ENCODE measurements around the gene TTLL5. TPM values are rescaled to one million over a fixed set of nuclear protein-coding genes. Genes with fewer than 3 reads are reported as not detected.

TTLL5 gene
- total RNA-seq, 2 experiments from 2014 or later: 19.8 to 26.4 TPM

DNA sequence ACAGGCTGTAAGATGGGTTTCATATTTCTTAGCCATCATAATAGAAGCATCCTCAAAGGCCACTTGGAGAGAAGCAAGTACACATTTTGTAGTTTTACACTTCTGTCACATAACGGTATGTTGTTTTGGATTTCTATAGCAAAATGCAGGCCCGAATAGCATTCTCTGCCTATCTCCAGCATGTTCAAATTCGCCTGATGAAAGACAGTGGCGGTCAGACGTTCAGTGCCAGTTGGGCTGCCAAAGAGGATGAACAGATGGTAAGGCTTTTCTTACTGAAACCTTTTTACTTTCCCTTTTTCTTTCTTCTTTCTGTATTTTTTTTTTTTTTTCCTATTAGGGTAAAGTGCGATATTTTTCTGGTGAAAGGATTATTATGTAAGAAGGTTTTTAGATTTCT is 110.5 kb downstream of the TTLL5 start:
- ATAC-seq (ENCODE audit: poor library complexity): no peak
- Mint-ChIP-seq H3K27ac (no peak overlapping the region), H3K27me3 (no peaks in the 10 kb centered on the region), H3K4me3 (no peak overlapping the region), H3K36me3 (ENCODE audit: low read depth) (peaks cover 33% of the 10 kb centered on the region), H3K9me3 (no peaks in the 10 kb centered on the region), H3K4me1 (ENCODE audit: low read depth) (no peaks in the 10 kb centered on the region)
- intact Hi-C loops (cut with DNase I, micrococcal nuclease): no loop called here
- Histone ChIP-seq H3K4me3 (ENCODE audit: low read length) (no peak overlapping the region), H3K9me3 (ENCODE audit: control insufficient read depth in 1 of 2, insufficient read depth in 1 of 2, low read length in 2 of 2) (no peaks in the 10 kb centered on the region), H3K36me3 (ENCODE audit: insufficient read depth, low read length) (peaks cover 10% of the 10 kb centered on the region), H3K4me1 (ENCODE audit: insufficient read depth, low read length) (no peaks in the 10 kb centered on the region), H3K27ac (ENCODE audit: low read depth in 1 of 2, low read length in 2 of 2) (no peak overlapping the region), H3K27me3 (ENCODE audit: control insufficient read depth in 1 of 2, insufficient read depth in 2 of 2, low read length in 2 of 2) (no peaks in the 10 kb centered on the region)
- ChIA-PET CTCF (no interaction called here), POLR2A (no interaction called here)
- no peak for TF ChIP-seq CTCF (IDR thresholded peaks at IDR 0.05)
- DNase-seq: no peak

DNA sequence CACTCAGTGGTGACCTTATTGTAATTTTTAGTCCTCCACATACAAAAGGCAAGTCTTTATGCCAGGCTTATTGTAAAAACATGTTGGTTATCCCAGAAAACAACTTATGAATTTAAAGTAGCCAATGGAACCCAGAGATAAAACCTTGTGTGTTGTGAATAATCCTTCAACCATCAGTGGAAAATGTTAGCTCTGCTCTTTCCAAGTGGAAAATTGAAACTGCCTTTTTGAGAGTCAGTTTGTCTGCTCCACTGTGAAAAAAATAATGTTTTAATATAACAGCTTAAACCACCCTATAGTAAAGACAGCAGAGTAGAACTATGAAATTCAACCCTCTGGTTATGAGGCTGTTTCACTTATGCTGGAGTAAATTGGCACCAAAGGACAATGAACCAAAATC is 112.0 kb downstream of the TTLL5 start:
- H3K36me3 Mint-ChIP-seq (ENCODE audit: low read depth): peaks cover 42% of the 10 kb centered on the region
- H3K27me3 Mint-ChIP-seq: no peaks in the 10 kb centered on the region
- no peaks in the 10 kb centered on the region for H3K9me3 ChIP-seq (ENCODE audit: control insufficient read depth in 1 of 2, insufficient read depth in 1 of 2, low read length in 2 of 2)
- ATAC-seq (ENCODE audit: poor library complexity): no peak
- TF ChIP-seq CTCF (IDR thresholded peaks at IDR 0.05): no peak
- no peaks in the 10 kb centered on the region for H3K27me3 ChIP-seq (ENCODE audit: control insufficient read depth in 1 of 2, insufficient read depth in 2 of 2, low read length in 2 of 2)
- no peak for DNase-seq
- peaks cover 15% of the 10 kb centered on the region for H3K36me3 ChIP-seq (ENCODE audit: insufficient read depth, low read length)
- H3K4me1 ChIP-seq (ENCODE audit: insufficient read depth, low read length): no peaks in the 10 kb centered on the region
- ChIA-PET CTCF (no interaction called here), POLR2A (no interaction called here)
- intact Hi-C loops (cut with DNase I, micrococcal nuclease): no loop called here
- H3K4me1 Mint-ChIP-seq (ENCODE audit: low read depth): no peaks in the 10 kb centered on the region
- no peak overlapping the region for H3K4me3 Mint-ChIP-seq
- no peak overlapping the region for H3K27ac Mint-ChIP-seq
- no peak overlapping the region for H3K4me3 ChIP-seq (ENCODE audit: low read length)
- H3K27ac ChIP-seq (ENCODE audit: low read depth in 1 of 2, low read length in 2 of 2): no peak overlapping the region
- H3K9me3 Mint-ChIP-seq: no peaks in the 10 kb centered on the region

DNA sequence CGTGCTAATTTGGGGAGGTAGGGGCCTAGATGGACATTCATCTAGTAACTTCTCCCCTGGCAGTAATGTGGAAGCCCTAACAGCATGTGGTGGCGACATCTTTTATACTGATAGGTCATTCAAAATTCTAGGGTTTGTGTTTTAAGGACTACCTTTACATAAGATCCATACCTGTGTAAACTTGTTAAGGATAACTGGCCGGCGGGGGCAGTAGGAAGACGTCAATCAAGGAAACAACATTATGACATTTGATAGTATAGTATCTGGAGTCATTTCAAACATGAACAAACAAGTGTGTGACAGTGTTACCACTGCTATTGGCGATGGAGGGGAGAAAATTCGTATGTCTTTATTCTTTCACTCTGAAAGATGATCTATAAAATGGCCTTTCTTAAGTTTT is 120.0 kb downstream of the TTLL5 start:
- CTCF ChIA-PET: no interaction called here
- no peak overlapping the region for H3K4me3 Mint-ChIP-seq
- TF ChIP-seq CTCF (IDR thresholded peaks at IDR 0.05): no peak
- H3K27me3 Mint-ChIP-seq: no peaks in the 10 kb centered on the region
- no peak overlapping the region for H3K27ac ChIP-seq (ENCODE audit: low read depth in 1 of 2, low read length in 2 of 2)
- DNase-seq: no peak
- POLR2A ChIA-PET: no interaction called here
- H3K4me1 ChIP-seq (ENCODE audit: insufficient read depth, low read length): no peaks in the 10 kb centered on the region
- H3K27ac Mint-ChIP-seq: no peak overlapping the region
- H3K36me3 ChIP-seq (ENCODE audit: insufficient read depth, low read length): peaks cover 29% of the 10 kb centered on the region
- ATAC-seq (ENCODE audit: poor library complexity): no peak
- H3K9me3 Mint-ChIP-seq: no peaks in the 10 kb centered on the region
- peaks cover 81% of the 10 kb centered on the region for H3K36me3 Mint-ChIP-seq (ENCODE audit: low read depth)
- H3K4me3 ChIP-seq (ENCODE audit: low read length): no peak overlapping the region
- intact Hi-C loops (cut with DNase I, micrococcal nuclease): no loop called here
- no peaks in the 10 kb centered on the region for H3K27me3 ChIP-seq (ENCODE audit: control insufficient read depth in 1 of 2, insufficient read depth in 2 of 2, low read length in 2 of 2)
- H3K9me3 ChIP-seq (ENCODE audit: control insufficient read depth in 1 of 2, insufficient read depth in 1 of 2, low read length in 2 of 2): no peaks in the 10 kb centered on the region
- no peaks in the 10 kb centered on the region for H3K4me1 Mint-ChIP-seq (ENCODE audit: low read depth)

Data from CD4-positive, alpha-beta T cell (primary cell).